HG03135 (cell line): Measurements from ENCODE around the gene CES4A.
A peak's percentile ranks its signal among the peaks of the same experiment; 100 is the strongest.
"Not testable (repeated sequence)": the region's sequence is repeated elsewhere in the genome, so short reads cannot be mapped to it uniquely, and the experiment has no call there.

Experiments used
- ATAC-seq: cut with Tn5 transposase; IDR thresholded peaks from one replicate; pipeline ENCODE4 v1.9.1; 2021; ENCODE audit warnings: mild to moderate bottlenecking, moderate library complexity; ENCODE audit not compliant: unreplicated experiment

Gene CES4A

DNA sequence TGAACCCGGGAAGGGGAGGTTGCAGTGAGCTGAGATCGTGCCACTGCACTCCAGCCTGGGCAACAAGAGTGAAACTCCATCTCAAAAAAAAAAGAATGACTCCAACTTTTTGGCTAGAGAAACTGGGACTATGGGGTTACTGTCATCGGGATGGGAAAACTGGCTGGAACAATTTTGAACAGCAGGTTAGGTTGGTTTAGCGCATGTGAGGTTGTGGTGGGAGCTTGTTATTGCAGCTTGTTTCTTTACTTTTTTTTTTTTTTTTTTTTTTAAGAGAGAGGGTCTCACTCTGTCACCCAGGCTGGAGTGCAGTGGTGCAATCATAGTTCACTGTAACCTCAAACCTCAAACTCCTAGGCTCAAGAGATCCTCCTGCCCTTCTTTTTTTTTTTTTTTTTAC is 53.1 kb downstream of the CES4A start:
- not testable (repeated sequence) for ATAC-seq

DNA sequence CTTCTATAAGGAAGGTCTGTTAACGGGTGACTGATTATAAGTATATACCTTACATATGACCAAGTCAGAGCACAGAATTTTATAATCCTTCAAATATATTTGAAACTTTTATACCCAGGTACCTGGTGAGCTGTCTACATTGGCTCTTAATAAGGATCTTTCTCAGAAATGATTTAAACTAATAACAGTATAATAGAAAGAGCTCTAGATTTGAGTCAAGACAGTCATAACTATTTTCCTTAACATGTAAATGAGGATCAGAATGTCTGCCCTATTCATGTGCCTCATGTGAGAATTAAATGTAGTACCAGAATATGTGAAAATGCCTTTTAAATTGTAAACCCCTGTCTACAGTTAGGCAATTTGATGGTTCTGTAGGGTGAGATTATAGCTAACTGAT is 55.0 kb downstream of the CES4A start:
- no peak for ATAC-seq

DNA sequence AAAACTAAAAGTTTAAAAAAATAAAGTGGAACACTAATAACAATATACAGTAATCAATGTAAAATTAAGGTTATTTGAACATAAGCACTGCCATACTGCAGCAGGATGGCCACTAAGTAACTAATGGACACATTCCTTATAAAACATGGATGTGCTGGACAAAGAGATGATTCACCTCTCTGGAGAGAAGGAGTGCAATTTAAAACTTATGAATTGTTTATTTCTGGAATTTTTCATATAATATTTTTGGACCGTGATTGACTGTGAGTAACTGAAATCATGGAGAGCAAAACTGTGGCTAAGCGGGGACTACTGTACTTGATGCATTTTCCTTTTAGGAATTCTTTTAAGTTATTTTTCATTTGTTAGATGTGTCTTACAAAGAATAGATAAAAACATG is 62.4 kb downstream of the CES4A start:
- ATAC-seq, result no peak

DNA sequence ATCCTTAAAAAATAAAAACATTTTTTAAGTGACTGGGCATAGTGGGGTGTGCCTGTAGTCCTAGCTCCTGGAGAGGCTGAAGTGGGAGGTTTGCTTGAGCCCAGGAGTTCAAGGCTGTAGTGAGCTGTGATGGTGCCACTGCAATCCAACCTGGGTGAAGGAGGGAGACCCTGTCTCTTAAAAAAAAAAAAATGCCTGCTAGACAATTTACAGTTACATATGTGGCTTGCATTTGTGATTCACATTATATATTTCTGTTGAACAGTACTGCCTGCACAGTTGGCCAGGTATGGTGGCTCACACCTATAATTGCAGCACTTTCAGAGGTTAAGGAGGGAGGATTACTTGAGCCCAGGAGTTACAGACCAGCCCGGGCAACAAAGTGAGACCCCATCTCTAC is 64.0 kb downstream of the CES4A start:
- ATAC-seq, result no peak

DNA sequence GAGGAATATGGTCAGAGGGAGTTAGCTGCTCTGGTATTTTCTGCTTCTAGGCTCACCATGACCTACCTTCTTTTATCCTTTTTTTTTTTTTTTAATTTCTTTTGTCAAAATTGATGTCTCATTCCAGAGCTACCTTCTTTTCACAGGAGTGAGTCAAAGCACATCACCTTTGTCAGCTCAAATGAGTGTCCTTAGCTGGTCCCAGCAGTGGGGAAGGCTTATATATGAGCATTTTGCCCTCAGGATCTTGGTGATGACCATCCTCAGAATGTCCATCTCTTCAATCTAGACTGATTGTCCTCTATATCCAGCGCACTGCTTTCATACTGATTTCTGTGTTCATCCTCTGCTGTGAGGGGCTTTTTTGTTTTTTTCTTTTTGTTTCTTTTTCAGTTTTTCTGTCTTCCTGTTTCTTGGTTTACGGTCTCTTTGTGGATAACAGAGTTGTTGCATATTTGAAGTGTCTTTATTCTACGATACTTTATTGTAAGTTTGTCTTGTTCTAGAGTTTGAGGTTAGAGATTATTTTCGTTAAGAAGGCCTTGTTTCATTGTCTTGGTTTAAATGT is 65.5 kb downstream of the CES4A start:
- ATAC-seq, result no peak

DNA sequence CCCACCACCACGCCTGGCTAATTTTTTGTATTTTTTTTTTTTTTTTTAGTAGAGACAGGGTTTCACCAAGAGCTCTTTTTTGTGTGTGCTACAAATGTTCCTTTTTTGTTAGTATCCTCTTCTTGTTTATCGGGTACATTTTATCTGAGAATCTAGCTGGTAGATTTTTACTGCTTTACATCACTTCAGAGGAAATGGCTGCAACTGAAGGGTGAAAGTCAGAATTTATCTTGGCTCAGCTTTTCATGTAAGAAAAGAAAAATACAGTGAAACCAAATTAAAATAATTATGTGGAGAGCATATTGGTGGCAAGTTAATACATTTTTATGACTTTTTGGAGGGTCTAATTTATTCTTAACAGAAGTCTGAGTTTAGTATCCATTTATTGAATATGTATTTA is 66.5 kb downstream of the CES4A start:
- no peak for ATAC-seq

DNA sequence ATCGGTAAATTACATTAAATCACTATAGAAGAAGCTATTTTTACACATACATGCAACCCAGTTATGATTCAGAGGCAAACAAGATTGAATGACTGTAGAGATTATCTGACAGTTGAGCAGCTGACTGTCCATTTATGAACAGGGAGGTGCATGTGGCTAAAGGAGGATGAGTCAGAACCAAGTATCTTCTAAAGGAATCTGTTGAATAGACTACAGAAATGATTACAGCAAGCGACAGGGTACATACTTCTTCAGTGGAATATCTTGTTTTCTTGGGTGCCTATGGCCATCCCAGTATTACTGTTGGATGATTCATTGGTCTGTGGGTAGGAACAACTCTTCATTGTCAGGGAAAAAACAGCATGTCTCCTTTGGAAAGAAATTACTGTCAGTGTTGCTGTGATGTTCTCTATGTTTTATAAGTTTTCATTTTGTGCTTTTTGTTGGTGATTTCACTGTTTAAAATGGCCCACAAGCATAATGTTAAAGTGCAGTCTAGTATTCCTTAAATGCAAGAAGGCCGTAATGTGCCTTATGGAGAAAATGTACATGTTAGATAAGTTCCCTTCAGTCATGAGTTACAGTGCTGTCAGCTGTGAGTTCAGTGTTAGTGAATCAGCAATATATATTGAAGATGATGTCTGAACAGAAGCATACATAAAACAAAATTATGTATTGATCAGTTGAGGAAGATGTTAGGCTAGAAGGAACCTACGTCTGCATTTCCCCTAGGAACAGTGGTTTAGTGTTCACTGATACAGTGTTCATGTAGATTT is 67.5 kb downstream of the CES4A start:
- peak; percentile 51 for ATAC-seq
